ENCODE results near the gene MICAL3. TPM values are rescaled to one million over a fixed set of nuclear protein-coding genes. Genes with fewer than 3 reads are reported as not detected.

Gene MICAL3
- total and polyA plus RNA-seq, 9 of the 15 experiments (the other 6 are each of a cell fraction or from before 2014, with no cell fraction given) = 0.53 to 32.1 (median 12.3) TPM

DNA sequence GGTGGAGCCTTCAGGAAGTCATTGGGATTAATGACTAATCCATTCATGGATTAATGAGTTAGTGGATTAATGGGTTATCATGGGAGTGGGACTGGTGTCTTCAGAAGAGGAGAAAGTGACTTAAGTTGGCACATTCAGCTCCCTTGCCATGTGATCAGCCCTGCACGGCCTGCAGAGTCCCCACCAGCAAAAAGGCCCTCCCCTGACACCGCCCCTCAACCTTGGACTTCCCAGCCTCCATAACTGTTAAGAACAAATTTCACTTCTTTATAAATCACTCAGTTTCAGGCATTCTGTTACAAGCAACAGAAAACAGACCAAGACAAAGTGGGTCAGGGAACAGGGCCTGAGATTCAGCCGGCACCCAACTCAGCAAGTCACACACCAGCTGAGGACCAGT is 85.3 kb downstream of the MICAL3 start:
- in situ Hi-C loops (cut with MboI) (no loop called here), intact Hi-C loops (cut with micrococcal nuclease) (no loop called here)
- no peak overlapping the region for H2AFZ ChIP-seq (ENCODE audit: low read depth, low read length)
- no peak for FAIRE-seq
- H4K20me1 ChIP-seq (replicated peaks; ENCODE audit: control insufficient read depth, insufficient read depth, low read length) = peaks cover 39% of the 10 kb centered on the region
- no peaks in the 10 kb centered on the region for H3K9me3 ChIP-seq (replicated peaks; ENCODE audit: control insufficient read depth, insufficient read depth, low read depth, low read length)
- no peak overlapping the region for H3K4me2 ChIP-seq (ENCODE audit: insufficient read depth, low read length)
- H3K27ac ChIP-seq (ENCODE audit: extremely low read depth, low read depth, low read length) = no peak overlapping the region
- BruUV-seq (replicated peaks) = no TSS peak
- peaks cover 15% of the 10 kb centered on the region; the same call in 2 of the 3 replicates for H3K79me2 ChIP-seq (ENCODE audit: control insufficient read depth, insufficient read depth, low read length)
- H3K27me3 ChIP-seq (ENCODE audit: control insufficient read depth in 2 of 2, insufficient read depth in 2 of 2, low read length in 2 of 2) = no peaks in the 10 kb centered on the region
- H3K4me3 ChIP-seq = no peak overlapping the region
- CTCF ChIA-PET (ENCODE audit: low intra/inter-chr PET ratio) = no interaction called here
- no peak for DNase-seq (ENCODE audit: extremely low read depth in 1 of 4, low spot score in 3 of 4)
- H3K4me1 ChIP-seq (replicated peaks in 1 of 2; ENCODE audit: control insufficient read depth in 2 of 2, insufficient read depth in 2 of 2, low read length in 2 of 2) = peaks cover 0 to 3% of the 10 kb centered on the region in 2 experiments; a peak in 2 of 5 replicates
- H3K9ac ChIP-seq (ENCODE audit: insufficient read depth in 1 of 2, low read depth in 2 of 2, low read length in 2 of 2) = 0 out of 4 replicates have a peak overlapping the region, but pooled peaks of 1 of the 2 experiments have one; percentile 60
- no peaks in the 10 kb centered on the region for H3K36me3 ChIP-seq (ENCODE audit: control insufficient read depth, insufficient read depth, low read length)
- no peak for ATAC-seq
- WGBS (ENCODE audit: insufficient coverage, low coverage, missing lambda C conversion rate) = 56% methylated on average over 2 of the region's 3 CpGs
- POLR2A ChIA-PET = interaction anchor here (0.6 to 2.8 kb wide), 3 partner anchors 14 to 84 kb away, joined by 3 to 9 read pairs (median 3); no protein-coding TSS in a partner anchor
- H3K9me1 ChIP-seq (ENCODE audit: control insufficient read depth, insufficient read depth, low read length) = peaks cover 4% of the 10 kb centered on the region
- TF ChIP-seq NCOA6 (IDR thresholded peaks at IDR 0.05) = no peak
- TF ChIP-seq POLR3A (IDR thresholded peaks at IDR 0.05; ENCODE audit: borderline replicate concordance, extremely low read depth, insufficient read depth, insufficient read length) = no peak
- TF ChIP-seq ZNF354B (CRISPR knock-in tag; IDR thresholded peaks at IDR 0.05) = no peak
- TF ChIP-seq, protein P1, sequence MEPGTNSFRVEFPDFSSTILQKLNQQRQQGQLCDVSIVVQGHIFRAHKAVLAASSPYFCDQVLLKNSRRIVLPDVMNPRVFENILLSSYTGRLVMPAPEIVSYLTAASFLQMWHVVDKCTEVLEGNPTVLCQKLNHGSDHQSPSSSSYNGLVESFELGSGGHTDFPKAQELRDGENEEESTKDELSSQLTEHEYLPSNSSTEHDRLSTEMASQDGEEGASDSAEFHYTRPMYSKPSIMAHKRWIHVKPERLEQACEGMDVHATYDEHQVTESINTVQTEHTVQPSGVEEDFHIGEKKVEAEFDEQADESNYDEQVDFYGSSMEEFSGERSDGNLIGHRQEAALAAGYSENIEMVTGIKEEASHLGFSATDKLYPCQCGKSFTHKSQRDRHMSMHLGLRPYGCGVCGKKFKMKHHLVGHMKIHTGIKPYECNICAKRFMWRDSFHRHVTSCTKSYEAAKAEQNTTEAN (CRISPR knock-in tag; IDR thresholded peaks at IDR 0.05) = no peak
- TF ChIP-seq SNIP1 (IDR thresholded peaks at IDR 0.05; ENCODE audit: low read depth) = no peak
- no peak for TF ChIP-seq MAFF (IDR thresholded peaks at IDR 0.05; ENCODE audit: low read length)
- no peak for TF ChIP-seq TOE1 (IDR thresholded peaks at IDR 0.05; ENCODE audit: borderline replicate concordance)
- no peak for TF ChIP-seq TOE1 (CRISPR knock-in tag; IDR thresholded peaks at IDR 0.05; ENCODE audit: borderline replicate concordance, low read depth)
- TF ChIP-seq HNRNPL (IDR thresholded peaks at IDR 0.05; ENCODE audit: low read depth, low read length) = no peak
- no peak for TF ChIP-seq PRMT5 (CRISPR knock-in tag; IDR thresholded peaks at IDR 0.05)
- TF ChIP-seq, protein P2, sequence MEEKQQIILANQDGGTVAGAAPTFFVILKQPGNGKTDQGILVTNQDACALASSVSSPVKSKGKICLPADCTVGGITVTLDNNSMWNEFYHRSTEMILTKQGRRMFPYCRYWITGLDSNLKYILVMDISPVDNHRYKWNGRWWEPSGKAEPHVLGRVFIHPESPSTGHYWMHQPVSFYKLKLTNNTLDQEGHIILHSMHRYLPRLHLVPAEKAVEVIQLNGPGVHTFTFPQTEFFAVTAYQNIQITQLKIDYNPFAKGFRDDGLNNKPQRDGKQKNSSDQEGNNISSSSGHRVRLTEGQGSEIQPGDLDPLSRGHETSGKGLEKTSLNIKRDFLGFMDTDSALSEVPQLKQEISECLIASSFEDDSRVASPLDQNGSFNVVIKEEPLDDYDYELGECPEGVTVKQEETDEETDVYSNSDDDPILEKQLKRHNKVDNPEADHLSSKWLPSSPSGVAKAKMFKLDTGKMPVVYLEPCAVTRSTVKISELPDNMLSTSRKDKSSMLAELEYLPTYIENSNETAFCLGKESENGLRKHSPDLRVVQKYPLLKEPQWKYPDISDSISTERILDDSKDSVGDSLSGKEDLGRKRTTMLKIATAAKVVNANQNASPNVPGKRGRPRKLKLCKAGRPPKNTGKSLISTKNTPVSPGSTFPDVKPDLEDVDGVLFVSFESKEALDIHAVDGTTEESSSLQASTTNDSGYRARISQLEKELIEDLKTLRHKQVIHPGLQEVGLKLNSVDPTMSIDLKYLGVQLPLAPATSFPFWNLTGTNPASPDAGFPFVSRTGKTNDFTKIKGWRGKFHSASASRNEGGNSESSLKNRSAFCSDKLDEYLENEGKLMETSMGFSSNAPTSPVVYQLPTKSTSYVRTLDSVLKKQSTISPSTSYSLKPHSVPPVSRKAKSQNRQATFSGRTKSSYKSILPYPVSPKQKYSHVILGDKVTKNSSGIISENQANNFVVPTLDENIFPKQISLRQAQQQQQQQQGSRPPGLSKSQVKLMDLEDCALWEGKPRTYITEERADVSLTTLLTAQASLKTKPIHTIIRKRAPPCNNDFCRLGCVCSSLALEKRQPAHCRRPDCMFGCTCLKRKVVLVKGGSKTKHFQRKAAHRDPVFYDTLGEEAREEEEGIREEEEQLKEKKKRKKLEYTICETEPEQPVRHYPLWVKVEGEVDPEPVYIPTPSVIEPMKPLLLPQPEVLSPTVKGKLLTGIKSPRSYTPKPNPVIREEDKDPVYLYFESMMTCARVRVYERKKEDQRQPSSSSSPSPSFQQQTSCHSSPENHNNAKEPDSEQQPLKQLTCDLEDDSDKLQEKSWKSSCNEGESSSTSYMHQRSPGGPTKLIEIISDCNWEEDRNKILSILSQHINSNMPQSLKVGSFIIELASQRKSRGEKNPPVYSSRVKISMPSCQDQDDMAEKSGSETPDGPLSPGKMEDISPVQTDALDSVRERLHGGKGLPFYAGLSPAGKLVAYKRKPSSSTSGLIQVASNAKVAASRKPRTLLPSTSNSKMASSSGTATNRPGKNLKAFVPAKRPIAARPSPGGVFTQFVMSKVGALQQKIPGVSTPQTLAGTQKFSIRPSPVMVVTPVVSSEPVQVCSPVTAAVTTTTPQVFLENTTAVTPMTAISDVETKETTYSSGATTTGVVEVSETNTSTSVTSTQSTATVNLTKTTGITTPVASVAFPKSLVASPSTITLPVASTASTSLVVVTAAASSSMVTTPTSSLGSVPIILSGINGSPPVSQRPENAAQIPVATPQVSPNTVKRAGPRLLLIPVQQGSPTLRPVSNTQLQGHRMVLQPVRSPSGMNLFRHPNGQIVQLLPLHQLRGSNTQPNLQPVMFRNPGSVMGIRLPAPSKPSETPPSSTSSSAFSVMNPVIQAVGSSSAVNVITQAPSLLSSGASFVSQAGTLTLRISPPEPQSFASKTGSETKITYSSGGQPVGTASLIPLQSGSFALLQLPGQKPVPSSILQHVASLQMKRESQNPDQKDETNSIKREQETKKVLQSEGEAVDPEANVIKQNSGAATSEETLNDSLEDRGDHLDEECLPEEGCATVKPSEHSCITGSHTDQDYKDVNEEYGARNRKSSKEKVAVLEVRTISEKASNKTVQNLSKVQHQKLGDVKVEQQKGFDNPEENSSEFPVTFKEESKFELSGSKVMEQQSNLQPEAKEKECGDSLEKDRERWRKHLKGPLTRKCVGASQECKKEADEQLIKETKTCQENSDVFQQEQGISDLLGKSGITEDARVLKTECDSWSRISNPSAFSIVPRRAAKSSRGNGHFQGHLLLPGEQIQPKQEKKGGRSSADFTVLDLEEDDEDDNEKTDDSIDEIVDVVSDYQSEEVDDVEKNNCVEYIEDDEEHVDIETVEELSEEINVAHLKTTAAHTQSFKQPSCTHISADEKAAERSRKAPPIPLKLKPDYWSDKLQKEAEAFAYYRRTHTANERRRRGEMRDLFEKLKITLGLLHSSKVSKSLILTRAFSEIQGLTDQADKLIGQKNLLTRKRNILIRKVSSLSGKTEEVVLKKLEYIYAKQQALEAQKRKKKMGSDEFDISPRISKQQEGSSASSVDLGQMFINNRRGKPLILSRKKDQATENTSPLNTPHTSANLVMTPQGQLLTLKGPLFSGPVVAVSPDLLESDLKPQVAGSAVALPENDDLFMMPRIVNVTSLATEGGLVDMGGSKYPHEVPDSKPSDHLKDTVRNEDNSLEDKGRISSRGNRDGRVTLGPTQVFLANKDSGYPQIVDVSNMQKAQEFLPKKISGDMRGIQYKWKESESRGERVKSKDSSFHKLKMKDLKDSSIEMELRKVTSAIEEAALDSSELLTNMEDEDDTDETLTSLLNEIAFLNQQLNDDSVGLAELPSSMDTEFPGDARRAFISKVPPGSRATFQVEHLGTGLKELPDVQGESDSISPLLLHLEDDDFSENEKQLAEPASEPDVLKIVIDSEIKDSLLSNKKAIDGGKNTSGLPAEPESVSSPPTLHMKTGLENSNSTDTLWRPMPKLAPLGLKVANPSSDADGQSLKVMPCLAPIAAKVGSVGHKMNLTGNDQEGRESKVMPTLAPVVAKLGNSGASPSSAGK (IDR thresholded peaks at IDR 0.05) = no peak
- TF ChIP-seq ARNT (IDR thresholded peaks at IDR 0.05) = no peak

Measured in K562 (cell line).